Measurements from ENCODE around the gene ZNF160.
"Not testable (repeated sequence)": the region's sequence is repeated elsewhere in the genome, so short reads cannot be mapped to it uniquely, and the experiment has no call there.

The ZNF160 gene

GRCh38 chr19:53103234-53104203 lies at the start of gene ZNF160:
Gene ZNF160 (minus strand): TSS chr19:53103422. CDS start chr19:53086276, 17,146 bp downstream.
- peak; percentile 99 for DNase-seq (ENCODE audit: low spot score)

GRCh38 chr19:53147645-53148044 lies 44.4 kb upstream of the ZNF160 start:
- no peak for DNase-seq (ENCODE audit: low spot score)

- DNase-seq (ENCODE audit: low spot score): no peak
Measured at GRCh38 chr19:53140351-53140750, 37.1 kb upstream of the ZNF160 start.

- no peak for DNase-seq (ENCODE audit: low spot score)
Measured at GRCh38 chr19:53136432-53136831, 33.2 kb upstream of the ZNF160 start.

- peak; percentile 93 for DNase-seq (ENCODE audit: low spot score)
Measured at GRCh38 chr19:53132141-53132991, 29.1 kb upstream of the ZNF160 start, which contains the start of gene ZNF415. Gene ZNF415 (minus strand): TSS chr19:53132910. CDS start chr19:53122676, 10,234 bp downstream.

- no peak for DNase-seq (ENCODE audit: low spot score)
Measured at GRCh38 chr19:53131727-53132126, 28.5 kb upstream of the ZNF160 start.

- no peak for DNase-seq (ENCODE audit: low spot score)
Measured at GRCh38 chr19:53131085-53131590, 27.9 kb upstream of the ZNF160 start.

GRCh38 chr19:53130506-53130905 lies 27.3 kb upstream of the ZNF160 start:
- no peak for DNase-seq (ENCODE audit: low spot score)

- DNase-seq (ENCODE audit: low spot score): not testable (repeated sequence)
Measured at GRCh38 chr19:53126733-53127526, 23.7 kb upstream of the ZNF160 start.

GRCh38 chr19:53123400-53123799 lies 20.2 kb upstream of the ZNF160 start:
- no peak for DNase-seq (ENCODE audit: low spot score)

- DNase-seq (ENCODE audit: low spot score): no peak
Measured at GRCh38 chr19:53112286-53112685, 9.1 kb upstream of the ZNF160 start.

- no peak for DNase-seq (ENCODE audit: low spot score)
Measured at GRCh38 chr19:53109527-53109926, 6.3 kb upstream of the ZNF160 start.

GRCh38 chr19:53102756-53103233 lies 427 bp downstream of the ZNF160 start:
- DNase-seq (ENCODE audit: low spot score): peak; percentile 59

GRCh38 chr19:53102206-53102755 lies 941 bp downstream of the ZNF160 start:
- peak; percentile 78 for DNase-seq (ENCODE audit: low spot score)

- DNase-seq (ENCODE audit: low spot score): no peak
Measured at GRCh38 chr19:53101518-53101917, 1.7 kb downstream of the ZNF160 start.

- not testable (repeated sequence) for DNase-seq (ENCODE audit: low spot score)
Measured at GRCh38 chr19:53098570-53098969, 4.7 kb downstream of the ZNF160 start.

- not testable (repeated sequence) for DNase-seq (ENCODE audit: low spot score)
Measured at GRCh38 chr19:53096982-53097690, 6.1 kb downstream of the ZNF160 start.

- not testable (repeated sequence) for DNase-seq (ENCODE audit: low spot score)
Measured at GRCh38 chr19:53096579-53096978, 6.6 kb downstream of the ZNF160 start.

- DNase-seq (ENCODE audit: low spot score): no peak
Measured at GRCh38 chr19:53094754-53095575, 8.3 kb downstream of the ZNF160 start.

Data from D341Med (cell line).